Duodenal mucosa (tissue), 2 donors: ENCODE data around the gene C19orf85.
A peak's percentile ranks its signal among the peaks of the same experiment; 100 is the strongest.

Experiments used
- H3K27ac ChIP-seq: one replicate; pipeline ENCODE4 v1.7.0; 2013; ENCODE audit warnings: low read depth, low read length
- H3K27me3 ChIP-seq, 2 donors: one replicate each; pipeline ENCODE4 v1.7.0; 2013; ENCODE audit warnings: low read length in 2 of 2, control low read depth in 1 of 2; ENCODE audit not compliant: insufficient read depth in 2 of 2, control insufficient read depth in 1 of 2
- H3K36me3 ChIP-seq, 2 donors: one replicate each; pipeline ENCODE4 v1.7.0; 2013; ENCODE audit warnings: low read length in 2 of 2, control low read depth in 1 of 2; ENCODE audit not compliant: insufficient read depth in 2 of 2, control insufficient read depth in 1 of 2
- H3K4me1 ChIP-seq, 2 donors: one replicate each; pipeline ENCODE4 v1.7.0; 2013; ENCODE audit warnings: low read length in 2 of 2, control low read depth in 1 of 2; ENCODE audit not compliant: insufficient read depth in 2 of 2, control insufficient read depth in 1 of 2
- H3K4me3 ChIP-seq, 2 donors: one replicate each; pipeline ENCODE4 v1.7.0; 2013; ENCODE audit warnings: low read length in 2 of 2, low read depth in 1 of 2
- H3K9ac ChIP-seq, 2 donors: one replicate each; pipeline ENCODE4 v1.7.0; 2013; ENCODE audit warnings: low read length in 2 of 2, low read depth in 1 of 2
- H3K9me3 ChIP-seq, 2 donors: one replicate each; pipeline ENCODE4 v1.7.0; 2013; ENCODE audit warnings: low read length in 2 of 2, control low read depth in 1 of 2; ENCODE audit not compliant: control insufficient read depth in 1 of 2

Gene C19orf85

DNA sequence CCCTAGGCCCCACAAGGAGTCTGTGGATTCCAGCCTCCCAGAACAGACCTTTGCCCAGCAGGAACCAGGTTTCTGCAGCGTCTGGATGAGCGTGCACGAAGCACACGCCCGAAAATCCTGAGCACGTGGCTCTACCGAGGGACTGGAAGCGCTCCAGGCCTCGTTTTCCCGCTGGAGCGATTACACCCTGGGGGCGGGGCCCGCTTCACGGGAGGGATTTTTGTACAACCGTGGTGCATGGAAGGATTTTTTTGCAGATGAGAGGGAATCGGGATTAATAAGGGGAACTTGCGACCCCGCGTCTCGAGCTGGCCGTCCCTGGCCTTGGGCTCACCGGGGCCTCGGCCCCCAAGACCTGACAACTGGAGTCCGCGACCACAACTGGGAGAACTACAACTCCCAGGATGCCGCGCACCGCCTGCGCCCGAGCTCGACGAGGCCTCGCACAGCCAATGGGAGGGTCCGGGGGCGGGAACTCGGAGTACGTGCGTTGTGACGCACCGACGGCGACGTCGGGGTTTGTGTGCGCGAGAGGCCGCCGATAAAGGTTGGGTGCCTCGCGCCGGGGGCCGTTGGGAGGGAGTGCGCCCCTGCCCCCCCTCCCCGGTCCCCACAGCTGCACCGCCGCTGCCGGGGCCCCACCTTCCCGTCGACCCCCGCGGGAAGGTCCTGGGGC lies 11.7 kb upstream of the C19orf85 start, which contains the start of gene ZNF628:
Gene ZNF628, plus strand, starts transcription at position 518 of the 676 bp plus-strand sequence. CDS start 3,294 bp downstream, outside the sequence.
- Histone ChIP-seq H3K9ac (peak within 1 kb of the TSS; percentile 57 to 64), H3K36me3 (no peaks in the 10 kb centered on the region), H3K27ac (peak within 1 kb of the TSS; percentile 88), H3K4me3 (peak within 1 kb of the TSS; percentile 79 to 97), H3K4me1 (peaks cover 9 to 13% of the 10 kb centered on the region in 2 donors), H3K9me3 (no peaks in the 10 kb centered on the region), H3K27me3 (no peaks in the 10 kb centered on the region)

DNA sequence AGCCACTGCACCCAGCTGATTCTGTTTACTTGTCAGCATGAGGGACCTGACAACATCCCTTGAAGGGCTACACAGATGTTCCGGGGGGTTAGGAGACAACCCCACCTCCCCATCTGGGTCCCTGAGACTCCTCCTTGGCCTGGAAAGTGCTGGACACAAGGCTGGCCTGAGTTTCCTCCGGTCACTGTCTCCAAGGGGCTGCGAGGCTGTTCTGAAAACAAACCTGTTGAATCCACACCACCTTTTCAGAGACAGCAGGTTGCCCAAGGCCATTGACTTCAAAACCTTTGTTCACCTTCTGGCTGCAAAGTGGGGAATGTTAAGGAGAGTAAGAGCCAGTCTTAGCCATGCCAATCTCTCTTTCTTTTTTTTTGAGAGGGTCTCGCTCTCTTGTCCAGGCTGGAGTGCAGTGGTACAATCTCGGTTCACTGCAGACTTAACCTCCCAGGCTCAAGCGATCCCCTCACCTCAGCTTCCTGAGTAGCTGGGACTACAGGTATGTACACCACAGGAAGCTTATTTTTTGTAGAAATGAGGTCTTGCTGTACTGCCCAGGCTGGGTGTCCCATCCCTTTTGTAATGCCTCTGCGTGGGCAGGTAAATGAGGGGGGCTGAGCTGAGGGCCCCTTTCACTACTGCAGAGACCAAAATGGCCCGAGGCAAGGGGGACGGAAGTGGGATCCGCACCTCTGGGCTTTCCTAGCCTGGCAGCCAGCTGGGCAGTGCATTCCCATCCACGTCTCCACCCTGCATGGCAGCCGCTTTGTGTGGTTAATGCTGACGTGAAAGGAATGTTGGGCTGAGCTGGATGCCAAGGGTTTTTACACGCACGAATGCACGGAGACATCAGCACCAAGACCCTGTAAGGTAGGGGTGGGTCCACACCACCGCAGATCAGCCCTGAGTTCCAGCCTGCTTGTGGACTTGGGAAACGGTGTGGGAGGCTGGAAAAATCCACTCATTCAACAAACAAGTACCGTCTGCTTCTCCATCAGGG lies 10.0 kb upstream of the C19orf85 start:
- Histone ChIP-seq H3K9me3 (no peaks in the 10 kb centered on the region), H3K27me3 (no peaks in the 10 kb centered on the region), H3K36me3 (no peaks in the 10 kb centered on the region), H3K4me1 (peaks cover 11 to 16% of the 10 kb centered on the region in 2 donors), H3K4me3 (no peak overlapping the region), H3K9ac (no peak overlapping the region), H3K27ac (no peak overlapping the region)

DNA sequence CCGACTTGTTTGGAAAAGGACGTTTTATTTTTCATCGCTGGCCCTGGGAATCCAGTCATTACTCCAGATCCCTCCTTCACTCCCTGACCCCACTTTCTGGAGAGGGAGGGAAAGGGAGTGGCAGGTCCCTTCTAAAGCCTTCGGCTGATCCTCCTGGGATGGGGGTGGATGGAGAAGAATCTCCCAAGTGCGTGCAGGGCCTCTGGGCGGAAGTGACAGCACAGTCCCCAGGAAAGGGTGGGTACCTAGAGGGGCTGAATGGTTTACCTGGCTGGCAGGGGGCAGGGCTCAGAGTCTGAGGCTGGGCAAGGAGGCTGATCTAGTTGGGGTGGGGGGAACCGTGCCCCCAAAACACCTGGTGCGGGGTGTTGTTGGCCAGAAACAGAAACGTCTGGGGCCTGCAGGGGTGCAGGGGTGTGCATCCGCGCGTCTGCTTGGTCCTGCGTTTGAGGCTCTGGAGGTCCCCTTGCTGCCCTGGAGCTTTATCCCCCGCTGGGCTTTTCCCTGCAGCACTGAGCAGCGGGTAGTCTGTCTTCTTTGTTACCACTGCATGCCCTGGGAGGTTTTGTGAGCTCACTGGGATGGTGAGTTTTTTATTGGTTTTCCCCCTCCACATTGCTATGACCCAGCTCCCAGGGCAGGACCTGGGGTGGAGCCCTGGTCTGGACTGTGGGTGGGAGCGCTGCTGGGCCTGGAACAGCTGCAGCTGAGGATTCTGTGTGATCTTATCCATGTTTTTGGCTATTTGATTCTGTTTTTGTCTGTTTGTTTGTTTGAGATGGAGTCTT lies 8.9 kb upstream of the C19orf85 start:
- H3K36me3 ChIP-seq, result no peaks in the 10 kb centered on the region
- peaks cover 11 to 16% of the 10 kb centered on the region in 2 donors for H3K4me1 ChIP-seq
- H3K4me3 ChIP-seq, result no peak overlapping the region
- H3K9ac ChIP-seq, result no peak overlapping the region
- no peaks in the 10 kb centered on the region for H3K9me3 ChIP-seq
- H3K27ac ChIP-seq, result no peak overlapping the region
- no peaks in the 10 kb centered on the region for H3K27me3 ChIP-seq

DNA sequence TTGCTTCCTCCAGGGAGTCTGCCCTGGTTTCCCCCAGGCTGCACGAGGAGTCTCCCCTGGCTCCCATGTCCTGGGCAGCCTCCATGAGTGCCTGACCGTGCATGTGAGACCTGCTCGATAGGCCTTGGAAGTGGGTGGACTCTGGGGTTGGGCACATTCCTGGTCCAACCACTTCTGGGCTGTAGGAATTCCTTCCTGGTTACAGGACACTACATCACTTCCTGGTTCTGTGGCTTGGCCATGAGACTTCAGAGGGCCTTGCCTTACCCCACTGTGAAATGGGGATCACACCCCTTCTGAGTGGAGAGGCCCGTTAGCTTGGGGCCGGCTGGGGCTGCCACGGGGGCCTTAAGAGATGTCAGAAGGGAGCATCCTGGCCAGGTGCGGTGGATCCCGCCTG lies 7.9 kb upstream of the C19orf85 start:
- no peaks in the 10 kb centered on the region for H3K36me3 ChIP-seq
- no peak overlapping the region for H3K4me3 ChIP-seq
- H3K9me3 ChIP-seq, result no peaks in the 10 kb centered on the region
- no peak overlapping the region for H3K9ac ChIP-seq
- no peaks in the 10 kb centered on the region for H3K27me3 ChIP-seq
- H3K27ac ChIP-seq, result no peak overlapping the region
- peaks cover 11 to 18% of the 10 kb centered on the region in 2 donors for H3K4me1 ChIP-seq

DNA sequence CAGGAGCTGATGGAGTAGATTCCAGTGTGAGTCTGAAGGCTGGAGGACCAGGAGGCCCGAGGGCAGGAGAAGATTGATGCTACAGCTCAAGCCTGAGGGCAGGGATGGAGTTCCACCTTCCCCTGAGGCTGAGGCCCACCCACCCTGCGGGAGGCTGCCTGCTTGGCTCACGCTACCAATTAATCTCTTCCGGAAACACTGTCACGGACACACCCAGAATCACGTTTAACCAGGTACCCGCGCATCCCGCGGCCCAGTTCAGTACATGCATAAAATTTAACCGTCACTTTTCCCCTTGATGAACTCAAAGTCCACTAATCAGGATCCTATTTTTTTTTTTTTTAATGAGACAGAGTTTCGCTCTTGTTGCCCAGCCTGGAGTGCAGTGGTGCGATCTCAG lies 6.7 kb upstream of the C19orf85 start:
- Histone ChIP-seq H3K4me1 (peaks cover 9 to 19% of the 10 kb centered on the region in 2 donors), H3K9me3 (no peaks in the 10 kb centered on the region), H3K27me3 (peaks cover 0 to 4% of the 10 kb centered on the region in 2 donors), H3K27ac (no peak overlapping the region), H3K9ac (no peak overlapping the region), H3K4me3 (no peak overlapping the region), H3K36me3 (no peaks in the 10 kb centered on the region)

DNA sequence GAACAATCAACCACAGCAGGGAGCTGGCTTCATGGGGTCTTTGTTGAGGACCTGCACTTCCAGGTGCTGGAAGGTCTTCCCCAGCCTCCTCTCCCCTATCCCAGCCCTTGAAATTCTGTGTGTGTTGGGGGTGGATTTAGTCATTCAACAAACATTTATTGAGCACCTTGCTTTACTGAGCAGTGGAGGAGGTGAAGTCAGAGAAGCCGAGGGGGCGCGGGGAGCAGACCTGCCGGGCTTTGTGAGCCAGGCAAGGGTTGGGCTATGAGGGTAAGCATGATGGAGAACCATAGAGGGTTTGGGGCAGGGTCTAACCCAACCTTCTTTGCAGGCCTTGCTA lies 3.5 kb upstream of the C19orf85 start:
- Histone ChIP-seq H3K36me3 (no peaks in the 10 kb centered on the region), H3K27me3 (peaks cover 0 to 4% of the 10 kb centered on the region in 2 donors), H3K9ac (peak overlapping the region in 1 of 2 donors; percentile 22), H3K4me3 (no peak overlapping the region), H3K9me3 (no peaks in the 10 kb centered on the region), H3K27ac (no peak overlapping the region), H3K4me1 (peaks cover 4 to 13% of the 10 kb centered on the region in 2 donors)

DNA sequence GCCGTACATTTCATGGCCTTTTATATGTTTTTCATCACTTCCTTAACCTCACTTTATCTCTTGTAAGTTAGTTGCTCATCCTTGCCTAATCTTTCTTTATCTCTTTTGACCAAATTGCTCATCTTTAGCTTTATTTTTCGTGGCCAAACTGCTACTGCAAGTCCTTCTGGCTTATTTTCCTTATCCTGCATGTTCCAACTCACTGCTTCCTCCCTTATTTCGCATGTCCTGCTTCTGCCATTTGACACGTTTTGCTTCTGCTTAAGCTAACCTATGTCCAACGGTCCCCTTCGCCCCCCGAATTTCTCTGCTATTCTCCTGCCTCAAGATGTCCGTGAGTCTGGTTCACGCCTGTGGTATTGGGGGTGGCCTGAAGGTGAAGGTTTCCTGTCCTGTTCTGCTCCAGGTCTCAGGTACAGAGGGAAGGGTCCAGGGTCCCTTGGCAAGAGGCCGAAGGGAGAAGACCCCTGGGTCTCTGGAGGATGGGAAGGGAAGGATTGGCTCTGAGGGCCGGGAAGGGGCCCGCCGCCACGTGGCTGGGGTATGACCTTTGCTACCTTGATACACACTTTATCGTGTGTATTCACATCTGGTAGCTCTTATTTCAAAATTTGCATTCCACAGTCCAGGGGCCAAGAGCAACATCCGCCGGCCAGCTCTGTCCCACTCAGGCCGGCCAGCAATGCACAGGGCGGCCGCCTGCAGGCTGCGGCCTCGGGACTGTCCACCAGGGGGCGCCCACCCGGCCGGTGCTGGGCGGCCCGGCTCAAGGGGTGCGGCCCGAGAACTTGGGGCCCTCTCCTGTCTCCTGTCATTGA lies 2.9 kb upstream of the C19orf85 start:
- peak overlapping the region in 1 of 2 donors; percentile 22 for H3K9ac ChIP-seq
- H3K4me1 ChIP-seq, result peaks cover 4 to 13% of the 10 kb centered on the region in 2 donors
- no peak overlapping the region for H3K4me3 ChIP-seq
- H3K27ac ChIP-seq, result no peak overlapping the region
- no peaks in the 10 kb centered on the region for H3K9me3 ChIP-seq
- peaks cover 0 to 4% of the 10 kb centered on the region in 2 donors for H3K27me3 ChIP-seq
- H3K36me3 ChIP-seq, result no peaks in the 10 kb centered on the region

DNA sequence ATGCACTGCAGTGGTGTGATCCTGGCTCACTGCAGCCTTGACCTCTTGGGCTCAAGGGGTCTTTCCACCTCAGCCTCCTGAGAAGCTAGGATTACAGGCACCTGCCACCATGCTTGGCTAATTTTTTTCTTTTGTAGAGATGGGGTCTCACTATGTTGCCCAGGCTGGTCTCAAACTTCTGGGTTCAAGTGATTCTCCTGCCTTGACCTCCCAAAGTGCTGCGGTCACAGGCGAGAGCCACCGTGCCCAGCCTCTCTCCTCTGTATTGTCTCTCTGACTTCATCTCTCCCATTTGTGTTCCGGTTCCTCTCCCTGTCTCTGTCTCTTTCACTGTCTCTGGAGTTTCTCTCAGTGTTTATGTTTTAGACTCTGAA lies 1.7 kb upstream of the C19orf85 start:
- no peaks in the 10 kb centered on the region for H3K36me3 ChIP-seq
- H3K27ac ChIP-seq, result no peak overlapping the region
- H3K27me3 ChIP-seq, result peaks cover 0 to 4% of the 10 kb centered on the region in 2 donors
- no peak overlapping the region for H3K4me3 ChIP-seq
- no peaks in the 10 kb centered on the region for H3K9me3 ChIP-seq
- H3K4me1 ChIP-seq, result peaks cover 10 to 14% of the 10 kb centered on the region in 2 donors
- H3K9ac ChIP-seq, result no peak overlapping the region

DNA sequence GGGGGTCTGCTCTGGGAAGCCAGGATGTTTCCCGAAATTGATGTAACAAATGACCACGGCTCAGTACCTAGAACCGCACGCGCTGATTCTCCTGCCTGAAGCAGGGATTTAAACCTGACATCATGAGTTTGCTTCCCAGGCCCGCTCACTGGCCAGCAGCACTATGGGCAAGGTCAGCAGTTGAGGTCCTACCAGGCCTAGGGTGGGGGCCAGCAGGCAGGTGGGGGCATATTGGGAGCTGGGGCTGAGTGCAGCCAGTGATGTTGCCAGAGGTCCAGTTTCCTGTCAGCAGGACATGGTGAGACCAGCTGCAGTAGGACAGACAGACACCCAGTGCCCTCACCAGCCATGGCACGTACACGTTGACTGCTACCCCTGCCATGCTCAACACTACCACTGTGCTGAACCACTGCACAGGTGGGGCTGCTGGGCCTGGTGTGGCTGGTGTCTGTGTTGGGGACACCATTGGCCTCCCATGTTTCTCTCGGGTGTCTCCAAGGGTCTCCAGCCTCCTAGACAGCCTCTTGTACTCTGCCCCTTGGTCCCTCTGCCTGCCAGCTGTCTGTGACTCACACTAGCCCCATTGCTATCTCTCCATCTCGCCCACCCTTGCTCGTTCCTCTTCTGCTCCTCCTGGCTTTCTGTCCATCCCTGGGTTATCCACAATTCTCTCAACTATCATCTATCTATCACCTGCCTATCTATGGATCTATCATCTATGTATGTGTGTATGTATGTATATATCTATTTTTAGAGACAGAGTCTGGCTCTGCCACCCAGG lies 1.1 kb upstream of the C19orf85 start:
- H3K9ac ChIP-seq, result no peak overlapping the region
- no peak overlapping the region for H3K27ac ChIP-seq
- peaks cover 10 to 16% of the 10 kb centered on the region in 2 donors for H3K4me1 ChIP-seq
- peaks cover 0 to 4% of the 10 kb centered on the region in 2 donors for H3K27me3 ChIP-seq
- no peak overlapping the region for H3K4me3 ChIP-seq
- no peaks in the 10 kb centered on the region for H3K36me3 ChIP-seq
- H3K9me3 ChIP-seq, result no peaks in the 10 kb centered on the region
